Stomach (tissue), 9 donors: ENCODE data around the gene CIDEB. TPM values are rescaled to one million over a fixed set of nuclear protein-coding genes. Genes with fewer than 3 reads are reported as not detected.

Experiments used
- DNase-seq, 2 donors: peaks; one replicate each; pipeline versions ENCODE4 v3.0.0 to v3.0.0-alpha.2; 2013 to 2019
- H3K27ac ChIP-seq, 5 donors: fragments of 200-600 bp in 4 of 5; sonication (generic) in 4 of 5; one replicate each; pipeline ENCODE4 v1.5.1; 2013 to 2019; ENCODE audit warnings: mild to moderate bottlenecking in 1 of 5, moderate library complexity in 1 of 5
- H3K27me3 ChIP-seq, 3 donors: fragments of 200-600 bp; sonication (generic); one replicate each; pipeline ENCODE4 v1.5.1; 2017 to 2019; ENCODE audit warnings: mixed run types in 1 of 3
- H3K36me3 ChIP-seq, 4 donors: fragments of 200-600 bp; sonication (generic); 1 replicate in 3 of 4; 2 replicates in 1 of 4; pipeline ENCODE4 v1.5.1; 2016 to 2019
- H3K4me1 ChIP-seq, 4 donors: fragments of 200-600 bp; sonication (generic); one replicate each; pipeline ENCODE4 v1.5.1; 2016 to 2019
- H3K4me3 ChIP-seq, 4 donors: fragments of 200-600 bp; sonication (generic) in 3 of 4; one replicate each; pipeline ENCODE4 v1.5.1; 2016 to 2019; ENCODE audit warnings: mild to moderate bottlenecking in 1 of 4
- H3K9me3 ChIP-seq, 4 donors: fragments of 200-600 bp; sonication (generic); one replicate each; pipeline ENCODE4 v1.5.1; 2016 to 2019
- CTCF ChIP-seq, 7 experiments: fragments of 450-650 bp in 4 of 7; fragments of 200-600 bp in 3 of 7; sonication (generic) in 3 of 7; IDR thresholded peaks; one replicate each; pipeline ENCODE4 v1.5.1; 2016 to 2019; ENCODE audit warnings: antibody characterized with exemption in 7 of 7, control low read depth in 2 of 7, mild to moderate bottlenecking in 1 of 7
- EP300 ChIP-seq: sonication (generic); formaldehyde crosslinking; IDR thresholded peaks from one replicate; pipeline ENCODE4 v1.6.1; 2017; ENCODE audit warnings: antibody characterized with exemption
- POLR2A ChIP-seq, 4 donors: fragments of 450-650 bp; IDR thresholded peaks; one replicate each; pipeline ENCODE4 v1.6.1; 2016; ENCODE audit warnings: antibody characterized with exemption in 4 of 4, control low read depth in 2 of 4, mild to moderate bottlenecking in 1 of 4, moderate library complexity in 1 of 4
- POLR2AphosphoS5 ChIP-seq, 3 donors: sonication (generic); formaldehyde crosslinking; IDR thresholded peaks; one replicate each; pipeline ENCODE4 v1.6.1; 2016; ENCODE audit warnings: antibody characterized with exemption in 3 of 3
- WGBS, 5 donors: extraction: QIAGEN DNeasy Blood & Tissue Kit in 3 of 5; methylation state at CpG; one replicate each; pipeline versions ENCODE4 v1.1.5 to v1.1.7; 2013 to 2018; 5-methylcytosine and 5-hydroxymethylcytosine counted together
- intact Hi-C: fragments of 100-400 bp; cut with DNase I; formaldehyde crosslinking; loops from one replicate; pipeline ENCODE4 v1.15.1; 2023; ENCODE audit warnings: low total_unique reads
- polyA plus RNA-seq, 3 donors: library from polyadenylated mRNA; stranded (reverse); fragments of 200-250 nt; gene quantifications; one replicate each; pipeline ENCODE4 v1.2.3, GENCODE V29; 2013
- total RNA-seq, 5 donors: library from RNA; depleted of rRNA; stranded (reverse); fragments of >200 nt; gene quantifications; one replicate each; pipeline versions ENCODE4 v1.1.0 to v1.2.3, GENCODE V29; 2014 to 2016
- donor health status: healthy with polysubstance abuse.
- donor health status: Bipolar disorder and iron deficiency.
- donor health status: healthy.

CIDEB gene
- total and polyA plus RNA-seq, 8 donors, result 5.0 to 14.2 (median 6.4) TPM

DNA sequence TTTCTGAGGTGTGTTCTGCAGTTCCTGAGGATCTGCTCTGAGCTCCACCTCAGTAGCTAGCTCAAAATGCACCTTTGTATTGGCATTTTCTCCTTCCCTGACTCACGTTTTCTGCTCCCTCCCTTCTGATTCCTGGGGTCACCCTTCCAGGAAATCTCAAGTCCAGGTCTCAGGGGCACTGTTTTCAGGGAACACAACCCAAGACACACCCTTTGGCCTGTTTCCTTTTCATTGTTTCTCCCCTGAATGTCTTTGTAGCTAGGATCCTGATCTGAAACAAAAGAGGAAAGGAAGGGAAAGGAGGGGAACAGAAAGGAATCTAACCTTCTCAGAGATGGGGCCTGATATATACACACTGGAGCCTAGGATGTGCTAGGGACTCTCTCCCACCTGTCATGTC is 39.4 kb upstream of the CIDEB start:
- 0 to 50% (median 17%) methylated on average over 1 of the region's 1 CpG for WGBS, 5 donors
- intact Hi-C loops, result no loop called here
- DNase-seq, result no peak
- H3K9me3 ChIP-seq, result no peaks in the 10 kb centered on the region
- H3K4me1 ChIP-seq, result peaks cover 0 to 10% (median 3%) of the 10 kb centered on the region in 4 donors
- no peaks in the 10 kb centered on the region for H3K36me3 ChIP-seq
- H3K4me3 ChIP-seq, result no peak overlapping the region
- peak overlapping the region in 1 of 5 donors; percentile 16 for H3K27ac ChIP-seq
- TF ChIP-seq POLR2AphosphoS5 (IDR thresholded peaks at IDR 0.05), result no peak
- TF ChIP-seq POLR2A (IDR thresholded peaks at IDR 0.05), result no peak
- TF ChIP-seq CTCF (IDR thresholded peaks at IDR 0.05), result no peak
- TF ChIP-seq EP300, result no peak
- peaks cover 0 to 2% (median 0%) of the 10 kb centered on the region in 3 donors for H3K27me3 ChIP-seq

DNA sequence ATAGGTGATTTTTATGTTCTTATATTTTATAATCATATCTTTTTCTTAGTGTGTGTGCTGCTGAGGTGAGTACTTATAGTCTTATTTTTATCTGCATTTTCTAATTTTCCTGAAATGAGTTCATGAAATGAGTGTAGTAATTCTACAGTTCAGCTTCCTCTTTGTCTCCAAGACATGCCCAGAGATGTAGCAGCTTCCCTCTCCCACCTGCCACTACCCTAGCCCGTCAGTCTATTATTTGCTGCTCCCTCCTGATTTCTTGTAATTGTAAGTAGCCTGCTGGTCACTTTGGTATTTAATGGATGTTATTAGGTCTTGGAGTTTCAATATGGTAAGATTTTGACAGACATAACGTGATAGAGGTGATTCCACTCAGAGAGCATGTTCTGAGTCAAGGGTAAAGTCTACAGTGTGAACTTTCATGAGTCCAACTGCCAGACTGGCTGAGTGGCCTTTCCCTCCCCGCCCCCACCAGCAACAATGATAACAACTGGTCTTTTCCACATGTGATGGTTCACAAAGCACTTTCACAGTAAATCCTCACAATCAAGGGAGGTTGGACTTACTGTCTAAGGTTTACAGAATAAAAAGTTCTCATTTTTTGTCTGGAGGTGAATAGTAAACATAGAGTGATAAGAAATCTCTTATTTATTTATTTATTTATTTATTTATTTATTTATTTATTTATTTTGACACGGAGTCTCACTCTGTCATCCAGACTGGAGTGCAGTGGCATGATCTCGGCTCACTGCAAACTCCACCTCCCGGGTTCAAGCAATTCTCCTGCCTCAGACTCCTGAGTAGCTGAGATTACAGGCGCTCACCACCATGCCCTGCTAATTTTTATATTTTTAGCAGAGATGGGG is 36.3 kb upstream of the CIDEB start:
- Histone ChIP-seq H3K27me3 (peaks cover 0 to 2% (median 0%) of the 10 kb centered on the region in 3 donors), H3K9me3 (no peaks in the 10 kb centered on the region), H3K4me1 (peaks cover under 1 to 9% (median 5%) of the 10 kb centered on the region in 4 donors), H3K36me3 (no peaks in the 10 kb centered on the region), H3K4me3 (no peak overlapping the region), H3K27ac (no peak overlapping the region)
- 55 to 76% (median 68%) methylated on average over 7 of the region's 7 CpGs for WGBS, 5 donors
- TF ChIP-seq POLR2A (IDR thresholded peaks at IDR 0.05), result no peak
- no peak for TF ChIP-seq CTCF (IDR thresholded peaks at IDR 0.05)
- TF ChIP-seq POLR2AphosphoS5 (IDR thresholded peaks at IDR 0.05), result no peak
- TF ChIP-seq EP300, result no peak
- DNase-seq, result peak in 1 of 2 donors; percentile 49
- intact Hi-C loops, result no loop called here

- Histone ChIP-seq H3K27ac (no peak overlapping the region), H3K9me3 (no peaks in the 10 kb centered on the region), H3K4me1 (peaks cover 10 to 21% (median 16%) of the 10 kb centered on the region in 4 donors), H3K27me3 (peaks cover 0 to 2% (median 0%) of the 10 kb centered on the region in 3 donors), H3K4me3 (no peak overlapping the region), H3K36me3 (peaks cover 0 to 8% (median 2%) of the 10 kb centered on the region in 4 donors)
- WGBS, 5 donors, result 79 to 98% (median 96%) methylated on average over 4 of the region's 4 CpGs
- intact Hi-C loops, result no loop called here
- DNase-seq, result no peak
- no peak for TF ChIP-seq POLR2A (IDR thresholded peaks at IDR 0.05)
- no peak for TF ChIP-seq POLR2AphosphoS5 (IDR thresholded peaks at IDR 0.05)
Observed at GRCh38 chr14:24342889-24343288, 35.1 kb upstream of the CIDEB start.

- no peak for TF ChIP-seq POLR2AphosphoS5 (IDR thresholded peaks at IDR 0.05)
- no peak for TF ChIP-seq EP300
- no peak for TF ChIP-seq POLR2A (IDR thresholded peaks at IDR 0.05)
- TF ChIP-seq CTCF (IDR thresholded peaks at IDR 0.05), result no peak
- Histone ChIP-seq H3K4me1 (peaks cover 10 to 41% (median 18%) of the 10 kb centered on the region in 4 donors), H3K9me3 (no peaks in the 10 kb centered on the region), H3K36me3 (peaks cover 4 to 31% (median 18%) of the 10 kb centered on the region in 4 donors), H3K4me3 (no peak overlapping the region), H3K27ac (no peak overlapping the region), H3K27me3 (peaks cover 0 to 4% (median 0%) of the 10 kb centered on the region in 3 donors)
- WGBS, 5 donors, result 95 to 100% (median 97%) methylated on average over 1 of the region's 1 CpG; no CpG with 5 or more reads in 1 of the 5 donors
- intact Hi-C loops, result no loop called here
- DNase-seq, result no peak
Observed at GRCh38 chr14:24340606-24341005, 32.8 kb upstream of the CIDEB start.
